ENCODE results near the gene CPNE4.

The CPNE4 gene

GRCh38 chr3:131702146-131702545, 332.7 kb downstream of the CPNE4 start:
- in situ Hi-C loops (cut with MboI; ENCODE audit: low sequenced_read_pairs, unreplicated experiment): no loop called here
- TF ChIP-seq CTCF (IDR thresholded peaks at IDR 0.05; ENCODE audit: borderline replicate concordance, control extremely low read depth, extremely low read depth, insufficient read depth, missing control alignments): no peak
- DNase-seq (ENCODE audit: low spot score): no peak

DNA sequence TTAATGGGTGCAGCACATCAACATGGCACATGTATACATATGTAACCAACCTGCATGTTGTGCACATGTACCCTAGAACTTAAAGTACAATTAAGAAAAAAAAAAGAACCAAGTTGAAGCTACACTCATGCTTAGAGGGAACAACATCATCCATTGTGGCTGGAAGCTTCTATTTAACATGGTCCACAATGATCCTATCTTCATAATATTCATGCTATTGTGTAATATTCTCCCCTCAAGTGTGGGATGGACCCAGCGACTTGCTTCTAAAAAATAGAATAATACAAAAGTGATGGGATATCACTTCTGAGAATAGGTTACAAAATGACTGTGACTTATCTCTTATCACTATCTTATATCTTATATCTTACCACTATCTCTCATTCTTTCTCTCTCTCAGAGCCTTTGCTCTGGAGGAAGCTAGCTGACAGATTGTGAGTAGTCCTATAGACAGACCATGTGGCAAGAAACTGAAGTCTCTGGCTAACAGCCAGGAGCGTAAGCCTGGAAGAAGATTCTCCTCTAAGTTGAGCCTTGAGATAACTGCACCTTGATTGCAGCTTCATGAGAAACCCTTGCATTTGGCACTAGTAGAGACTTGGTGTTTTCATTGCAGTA, 333.6 kb downstream of the CPNE4 start:
- in situ Hi-C loops (cut with MboI; ENCODE audit: low sequenced_read_pairs, unreplicated experiment): no loop called here
- no peak for TF ChIP-seq CTCF (IDR thresholded peaks at IDR 0.05; ENCODE audit: borderline replicate concordance, control extremely low read depth, extremely low read depth, insufficient read depth, missing control alignments)
- no peak for DNase-seq (ENCODE audit: low spot score)

DNA sequence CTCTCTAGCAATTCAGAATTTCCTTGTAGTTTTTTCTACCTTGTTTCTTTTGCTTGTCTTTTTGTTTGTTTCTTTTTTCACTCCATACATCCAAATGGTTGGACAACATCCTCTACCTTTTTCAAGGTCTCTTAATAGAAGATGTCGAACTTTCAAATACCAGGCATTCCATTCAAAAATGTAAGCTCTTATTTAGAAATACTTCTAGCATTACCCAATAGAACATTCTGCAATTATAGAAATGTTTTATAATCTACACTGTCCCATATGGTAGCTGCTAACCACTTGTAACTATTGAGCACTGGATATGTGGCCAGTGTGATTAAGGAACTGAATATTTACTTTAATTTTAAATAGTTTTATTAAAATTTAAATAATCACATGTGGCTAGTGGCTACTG, 335.8 kb downstream of the CPNE4 start:
- no peak for TF ChIP-seq CTCF (IDR thresholded peaks at IDR 0.05; ENCODE audit: borderline replicate concordance, control extremely low read depth, extremely low read depth, insufficient read depth, missing control alignments)
- no peak for DNase-seq (ENCODE audit: low spot score)
- in situ Hi-C loops (cut with MboI; ENCODE audit: low sequenced_read_pairs, unreplicated experiment): no loop called here

- no peak for TF ChIP-seq CTCF (IDR thresholded peaks at IDR 0.05; ENCODE audit: borderline replicate concordance, control extremely low read depth, extremely low read depth, insufficient read depth, missing control alignments)
- in situ Hi-C loops (cut with MboI; ENCODE audit: low sequenced_read_pairs, unreplicated experiment): no loop called here
- DNase-seq (ENCODE audit: low spot score): no peak
Observed at GRCh38 chr3:131694376-131694775, 340.4 kb downstream of the CPNE4 start.

- no peak for DNase-seq (ENCODE audit: low spot score)
- in situ Hi-C loops (cut with MboI; ENCODE audit: low sequenced_read_pairs, unreplicated experiment): no loop called here
- no peak for TF ChIP-seq CTCF (IDR thresholded peaks at IDR 0.05; ENCODE audit: borderline replicate concordance, control extremely low read depth, extremely low read depth, insufficient read depth, missing control alignments)
Observed at GRCh38 chr3:131692356-131692755, 342.5 kb downstream of the CPNE4 start.

- DNase-seq (ENCODE audit: low spot score): no peak
- in situ Hi-C loops (cut with MboI; ENCODE audit: low sequenced_read_pairs, unreplicated experiment): no loop called here
- no peak for TF ChIP-seq CTCF (IDR thresholded peaks at IDR 0.05; ENCODE audit: borderline replicate concordance, control extremely low read depth, extremely low read depth, insufficient read depth, missing control alignments)
Observed at GRCh38 chr3:131690800-131691199, 344.0 kb downstream of the CPNE4 start.

All from GM13976 (cell line).